Activated naive CD4-positive, alpha-beta T cell treated with anti-CD3 and anti-CD28 coated beads, Interleukin-2, amount 50 U/mL, for 72 hours (primary cell): ENCODE results near the gene CD9. TPM values are rescaled to one million over a fixed set of nuclear protein-coding genes. Genes with fewer than 3 reads are reported as not detected.
A peak's percentile ranks its signal among the peaks of the same experiment; 100 is the strongest.

ENCODE experiments used
- ATAC-seq, 2 donors: fragments of 150-1000 bp; cut with Tn5 transposase; 2 replicates each; pipeline ENCODE4 v1.10.0; 2021; ENCODE audit warnings: mild to moderate bottlenecking in 2 of 2, moderate library complexity in 2 of 2
- DNase-seq, 2 donors: peaks; one replicate each; pipeline ENCODE4 v3.0.0; 2021 to 2022; ENCODE audit warnings: low spot score in 2 of 2
- H3K27ac Mint-ChIP-seq, 2 donors: one replicate each; pipeline ENCODE4 v1.8.0; 2022; ENCODE audit warnings: mild to moderate bottlenecking in 2 of 2, mixed read lengths in 2 of 2
- H3K36me3 Mint-ChIP-seq, 2 donors: one replicate each; pipeline ENCODE4 v1.8.0; 2022; ENCODE audit warnings: mixed read lengths in 2 of 2
- H3K9me3 Mint-ChIP-seq, 2 donors: one replicate each; pipeline ENCODE4 v1.8.0; 2022; ENCODE audit warnings: mixed read lengths in 2 of 2
- total RNA-seq, 2 donors: library from RNA; stranded (reverse); gene quantifications; one replicate each; pipeline ENCODE4 v1.2.3, GENCODE V29; 2022

CD9 gene
- total RNA-seq, 2 donors from 2014 or later: 3.4 to 27.0 TPM

DNA sequence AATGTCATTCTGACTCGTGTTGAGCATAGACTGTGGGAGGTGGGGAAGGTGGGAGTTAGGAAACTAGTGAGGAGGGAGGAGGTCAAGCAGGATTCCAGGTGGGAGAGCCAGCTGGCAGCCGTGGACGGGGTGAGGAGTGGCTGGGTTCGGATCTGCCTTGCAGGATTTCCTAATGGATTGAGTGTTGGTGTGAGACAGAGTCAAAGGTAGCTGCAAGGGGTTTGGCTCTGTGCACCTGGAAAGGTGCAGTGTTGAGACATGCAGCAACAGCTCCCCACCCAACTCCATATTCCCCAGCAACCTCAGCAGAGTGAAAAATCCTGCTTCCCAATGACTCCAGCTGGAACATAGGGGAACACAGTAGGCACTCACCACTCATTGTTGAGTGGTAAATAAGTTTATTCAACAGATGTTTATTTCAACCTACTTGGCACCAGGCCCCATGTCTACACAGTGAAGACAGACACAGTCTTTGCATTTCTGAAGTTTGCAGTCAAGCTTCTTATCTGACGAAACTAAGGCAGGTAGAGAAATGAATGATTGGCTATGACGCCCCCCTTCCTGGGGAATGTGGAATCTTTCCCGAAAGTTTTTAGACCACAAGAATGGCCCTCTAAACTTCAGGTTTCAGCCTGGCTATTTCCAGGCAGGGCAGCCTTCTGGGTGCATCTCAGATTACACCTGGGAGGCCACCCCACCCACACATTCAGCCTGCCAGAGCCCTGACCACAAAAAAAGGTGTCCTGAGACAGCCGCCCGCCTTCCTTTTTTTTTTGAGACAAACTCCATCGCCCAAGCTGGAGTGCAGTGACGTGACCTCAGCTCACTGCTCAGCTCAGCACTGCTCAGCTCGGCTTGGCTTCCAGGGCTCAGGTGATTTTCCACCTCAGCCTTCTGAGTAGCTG lies 72.4 kb downstream of the CD9 start:
- H3K9me3 Mint-ChIP-seq: no peaks in the 10 kb centered on the region
- ATAC-seq (peak; percentile 61 to 75), DNase-seq (no peak)
- no peak overlapping the region for H3K27ac Mint-ChIP-seq
- no peaks in the 10 kb centered on the region for H3K36me3 Mint-ChIP-seq

- Mint-ChIP-seq H3K36me3 (no peaks in the 10 kb centered on the region), H3K9me3 (no peaks in the 10 kb centered on the region), H3K27ac (no peak overlapping the region)
- DNase-seq (no peak), ATAC-seq (no peak)
Measured at GRCh38 chr12:6273205-6273540, 73.0 kb downstream of the CD9 start.

DNA sequence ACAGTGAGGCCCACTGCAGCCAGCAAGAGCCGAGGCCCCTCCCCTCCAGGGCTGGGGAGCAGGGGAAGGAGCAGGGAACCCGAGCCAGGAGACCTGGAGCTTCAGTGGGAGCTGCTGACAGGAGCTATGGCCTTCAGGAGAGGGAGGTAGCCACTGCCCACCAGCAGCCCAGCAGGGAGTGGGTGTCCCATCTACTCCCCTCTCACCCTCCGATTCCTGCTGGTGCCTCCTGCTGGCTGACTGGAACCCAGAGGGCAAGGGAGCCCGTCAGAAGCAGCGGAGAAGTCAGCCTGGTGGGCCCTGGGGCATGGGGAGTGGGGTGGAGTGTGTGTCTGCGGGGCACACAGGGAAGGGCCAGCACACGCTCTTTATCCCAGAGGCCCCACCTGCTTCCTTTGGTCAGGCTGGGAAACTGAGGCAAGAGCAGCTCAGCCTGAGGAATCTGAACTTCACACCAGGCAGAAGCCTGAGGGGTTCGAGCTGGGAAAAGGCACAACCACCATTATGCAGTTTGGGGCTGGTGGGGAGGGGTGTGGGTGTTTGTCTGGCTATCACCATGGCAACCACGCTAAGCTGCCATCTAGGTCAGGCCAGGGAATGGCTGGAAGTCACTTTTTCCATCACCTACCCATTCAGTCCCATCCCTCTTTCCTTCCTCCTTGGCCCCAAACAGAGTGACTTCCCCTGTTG lies 73.5 kb downstream of the CD9 start:
- Mint-ChIP-seq H3K9me3 (no peaks in the 10 kb centered on the region), H3K36me3 (no peaks in the 10 kb centered on the region), H3K27ac (no peak overlapping the region)
- DNase-seq (no peak), ATAC-seq (no peak)

- DNase-seq: no peak
Measured at GRCh38 chr12:6274231-6275221, 74.3 kb downstream of the CD9 start.

DNA sequence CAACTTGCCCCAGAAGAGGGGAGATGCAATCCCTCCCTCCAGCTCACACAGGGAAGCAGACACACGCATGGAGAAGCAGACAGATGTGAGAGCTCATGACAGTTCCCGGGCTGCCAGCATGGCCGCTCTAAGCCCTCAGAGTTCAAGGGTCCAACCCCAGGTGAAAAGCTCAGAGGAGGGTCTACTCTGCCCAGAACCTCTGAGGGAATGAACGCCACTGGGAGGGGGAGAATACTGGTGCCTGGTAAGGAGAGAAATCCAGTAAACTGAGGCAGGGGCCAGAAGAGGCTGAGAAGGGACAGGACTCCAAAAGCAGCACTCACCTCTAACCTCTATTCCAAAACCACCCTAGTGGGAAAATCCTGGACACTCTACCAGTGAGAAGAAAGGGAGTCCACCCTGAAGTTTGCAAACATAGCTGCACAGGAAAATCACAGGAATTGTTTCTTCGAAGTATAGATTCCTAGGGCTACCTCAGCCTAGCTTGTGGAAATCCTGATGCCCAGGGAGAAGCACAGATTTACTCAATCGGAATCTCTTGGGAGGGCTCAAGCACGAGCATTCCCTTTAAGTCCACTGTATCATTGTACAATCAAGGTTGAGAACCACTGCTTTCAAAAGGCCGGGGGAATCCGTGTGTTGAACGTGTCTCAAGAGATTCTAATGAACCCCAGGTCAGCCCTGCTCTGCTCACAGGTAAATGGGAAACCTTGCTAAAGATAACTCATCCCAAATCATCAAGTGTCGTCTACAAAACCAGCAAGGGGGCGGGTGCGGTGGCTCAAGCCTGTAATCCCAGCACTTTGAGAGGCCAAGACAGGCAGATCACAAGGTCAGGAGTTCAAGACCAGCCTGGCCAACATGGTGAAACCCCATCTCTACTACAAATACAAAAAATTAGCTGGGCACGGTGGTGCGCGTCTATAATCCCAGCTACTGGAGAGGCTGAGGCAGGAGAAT lies 76.0 kb downstream of the CD9 start:
- DNase-seq (no peak), ATAC-seq (no peak)
- H3K27ac Mint-ChIP-seq: no peak overlapping the region
- no peaks in the 10 kb centered on the region for H3K36me3 Mint-ChIP-seq
- no peaks in the 10 kb centered on the region for H3K9me3 Mint-ChIP-seq

More at GRCh38 chr12:6274231-6275221, 74.3 kb downstream of the CD9 start:
- ATAC-seq: no peak
- H3K27ac Mint-ChIP-seq: no peak overlapping the region
- no peaks in the 10 kb centered on the region for H3K9me3 Mint-ChIP-seq
- H3K36me3 Mint-ChIP-seq: no peaks in the 10 kb centered on the region

DNA sequence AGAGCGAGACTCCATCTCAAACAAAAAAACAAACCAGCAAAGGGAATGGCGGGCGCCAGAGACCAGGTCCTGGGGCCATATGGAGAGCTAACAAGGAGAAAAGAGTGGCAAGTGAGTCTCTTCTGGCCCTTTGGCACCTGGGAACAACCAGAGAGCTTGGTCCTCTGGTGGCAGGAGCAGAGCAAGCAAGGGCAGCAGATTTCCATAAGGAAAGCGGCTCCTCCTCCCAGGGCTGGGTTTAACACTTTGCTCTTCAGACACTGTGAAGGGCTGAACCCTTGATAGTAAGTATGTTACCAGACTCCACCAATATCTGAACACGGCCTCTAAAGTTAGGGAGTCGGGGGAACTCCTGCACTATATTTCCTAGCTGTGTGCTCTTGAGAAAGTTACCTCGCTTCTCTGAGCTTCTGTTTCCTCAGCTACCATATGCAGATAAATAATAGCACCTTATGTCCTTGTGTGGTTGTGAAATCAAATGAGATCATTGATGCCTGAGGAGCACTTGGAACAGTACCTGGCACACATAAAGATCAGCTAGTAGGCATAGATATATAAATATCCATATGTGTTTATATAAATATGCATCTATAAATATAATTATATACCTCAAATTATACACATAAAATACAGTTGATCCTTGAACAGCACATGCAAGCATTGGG lies 76.9 kb downstream of the CD9 start:
- no peak for DNase-seq
- H3K27ac Mint-ChIP-seq: no peak overlapping the region
- H3K36me3 Mint-ChIP-seq: no peaks in the 10 kb centered on the region
- no peak for ATAC-seq
- no peaks in the 10 kb centered on the region for H3K9me3 Mint-ChIP-seq

DNA sequence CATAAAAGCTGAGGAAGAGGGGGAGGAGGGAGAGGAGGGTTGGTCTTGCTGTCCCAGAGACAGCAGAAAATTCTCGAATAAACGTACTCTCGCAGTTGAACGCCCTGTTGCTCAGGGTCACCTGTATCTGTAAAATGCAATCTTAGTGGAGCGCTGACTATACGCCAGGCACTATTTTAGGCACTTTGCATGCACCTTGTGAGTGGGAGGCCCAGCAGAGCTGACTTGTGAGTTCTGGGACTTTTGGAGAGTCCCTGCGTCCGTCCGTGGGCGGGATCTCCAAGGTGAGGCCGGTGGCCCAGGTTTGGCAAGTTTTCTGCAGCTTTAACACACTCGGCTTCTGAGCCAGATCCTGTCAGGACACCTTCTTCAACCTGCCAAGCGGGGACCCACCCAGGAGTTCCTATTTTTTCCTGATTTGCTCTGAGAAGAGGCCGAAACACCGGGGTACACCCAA lies 77.8 kb downstream of the CD9 start:
- Mint-ChIP-seq H3K36me3 (no peaks in the 10 kb centered on the region), H3K9me3 (no peaks in the 10 kb centered on the region), H3K27ac (no peak overlapping the region)
- DNase-seq (no peak), ATAC-seq (peak; percentile 2 to 19)

- ATAC-seq: peak; percentile 96 to 99
- Mint-ChIP-seq H3K36me3 (no peaks in the 10 kb centered on the region), H3K27ac (no peak overlapping the region), H3K9me3 (no peaks in the 10 kb centered on the region)
- peak; percentile 88 to 98 for DNase-seq
Measured at GRCh38 chr12:6278439-6279255, 78.4 kb downstream of the CD9 start.

- no peaks in the 10 kb centered on the region for H3K36me3 Mint-ChIP-seq
- DNase-seq (no peak), ATAC-seq (no peak)
- no peaks in the 10 kb centered on the region for H3K9me3 Mint-ChIP-seq
- no peak overlapping the region for H3K27ac Mint-ChIP-seq
Measured at GRCh38 chr12:6279256-6279628, 79.0 kb downstream of the CD9 start.

- ATAC-seq (no peak), DNase-seq (no peak)
- no peak overlapping the region for H3K27ac Mint-ChIP-seq
- H3K9me3 Mint-ChIP-seq: no peaks in the 10 kb centered on the region
- H3K36me3 Mint-ChIP-seq: no peaks in the 10 kb centered on the region
Measured at GRCh38 chr12:6279631-6280030, 79.4 kb downstream of the CD9 start.

DNA sequence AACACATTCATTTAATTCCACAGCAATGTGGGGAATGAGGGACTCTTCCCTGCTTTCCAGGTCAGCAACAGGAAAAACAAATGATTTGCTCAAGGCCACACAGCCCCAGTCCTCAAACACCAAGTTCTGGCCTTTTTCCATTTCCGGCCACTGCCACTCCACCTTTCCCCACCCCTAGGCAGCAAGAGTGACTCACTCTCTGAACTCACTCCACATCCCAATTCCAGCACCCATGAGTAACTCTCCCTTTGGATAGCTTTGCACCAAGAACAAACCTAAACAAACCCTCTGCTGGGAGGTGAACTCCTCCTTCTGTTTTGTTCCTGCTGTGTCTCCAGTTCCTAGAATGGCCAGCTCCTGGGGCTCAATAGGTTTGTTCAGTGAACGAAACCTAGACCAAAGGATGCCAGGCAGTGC lies 79.9 kb downstream of the CD9 start:
- no peak for ATAC-seq
- no peak for DNase-seq
- H3K9me3 Mint-ChIP-seq: no peaks in the 10 kb centered on the region
- no peaks in the 10 kb centered on the region for H3K36me3 Mint-ChIP-seq
- H3K27ac Mint-ChIP-seq: no peak overlapping the region

- no peaks in the 10 kb centered on the region for H3K36me3 Mint-ChIP-seq
- H3K9me3 Mint-ChIP-seq: no peaks in the 10 kb centered on the region
- DNase-seq: no peak
- H3K27ac Mint-ChIP-seq: no peak overlapping the region
- ATAC-seq: no peak
Measured at GRCh38 chr12:6280672-6281071, 80.5 kb downstream of the CD9 start.

DNA sequence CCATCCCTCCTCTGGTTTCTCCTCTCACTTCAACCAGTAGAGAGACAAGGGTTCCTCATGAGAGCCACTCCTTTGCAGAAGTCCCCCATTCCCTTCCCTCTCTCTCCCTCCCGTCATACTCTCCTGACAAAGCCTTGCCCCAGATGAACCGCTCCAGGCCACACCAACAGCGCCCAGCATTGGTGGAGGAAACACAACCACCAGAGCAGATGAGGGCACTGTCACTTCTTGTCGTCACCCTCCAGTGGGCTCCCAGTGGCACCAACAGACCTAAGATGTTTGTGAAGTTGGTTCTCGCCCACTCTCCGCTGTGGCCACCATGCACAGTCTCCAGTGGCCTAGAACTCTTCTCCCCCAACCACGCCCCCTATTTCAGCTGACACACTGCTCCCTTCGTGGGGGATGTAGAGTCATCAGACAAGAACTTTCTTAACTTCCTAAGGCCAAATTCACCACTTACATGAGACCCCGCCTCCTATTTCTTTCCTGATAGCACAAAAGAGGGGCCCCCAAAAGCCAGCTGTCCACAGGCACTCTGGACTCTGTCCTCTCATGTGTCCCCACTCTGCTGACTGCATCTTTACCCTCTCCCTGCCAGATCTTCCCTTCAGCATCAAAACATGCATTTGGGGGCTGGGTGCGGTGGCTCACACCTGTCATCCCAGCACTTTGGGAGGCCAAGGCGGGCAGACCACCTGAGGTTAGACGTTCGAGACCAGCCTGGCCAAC lies 81.0 kb downstream of the CD9 start:
- DNase-seq (no peak), ATAC-seq (no peak)
- Mint-ChIP-seq H3K9me3 (no peaks in the 10 kb centered on the region), H3K27ac (peak overlapping the region in 1 of 2 donors; percentile 69), H3K36me3 (no peaks in the 10 kb centered on the region)

- no peaks in the 10 kb centered on the region for H3K36me3 Mint-ChIP-seq
Measured at GRCh38 chr12:6282453-6282840, 82.2 kb downstream of the CD9 start.

More at GRCh38 chr12:6282453-6282840, 82.2 kb downstream of the CD9 start:
- ATAC-seq: no peak
- no peak for DNase-seq
- no peaks in the 10 kb centered on the region for H3K9me3 Mint-ChIP-seq
- H3K27ac Mint-ChIP-seq: no peak overlapping the region
